Measurements from ENCODE around the gene MAPK8IP2. TPM values are rescaled to one million over a fixed set of nuclear protein-coding genes. Genes with fewer than 3 reads are reported as not detected.

The MAPK8IP2 gene
- total RNA-seq, 4 donors from 2014 or later = 2.1 to 5.4 (median 3.6) TPM

GRCh38 chr22:50561401-50562358 lies 38.9 kb upstream of the MAPK8IP2 start:
- TF ChIP-seq POLR2A (IDR thresholded peaks at IDR 0.05) = no peak
- TF ChIP-seq CTCF (IDR thresholded peaks at IDR 0.05) = no peak
- no peak for DNase-seq (ENCODE audit: low spot score in 2 of 2)
- 72 to 74% methylated on average over 18 to 19 of the region's 34 CpGs for WGBS, 2 donors
- no peak overlapping the region for H3K4me3 ChIP-seq (ENCODE audit: low read depth, poor library complexity, severe bottlenecking)
- intact Hi-C loops (cut with DNase I; ENCODE audit: low total_unique reads) = no loop called here

- peak within 1 kb of the TSS; percentile 29 for H3K4me3 ChIP-seq (ENCODE audit: low read depth, poor library complexity, severe bottlenecking)
- TF ChIP-seq CTCF (IDR thresholded peaks at IDR 0.05) (peak in 1 of 3 donors; percentile 49), POLR2A (IDR thresholded peaks at IDR 0.05) (no peak)
- WGBS, 2 donors = 8% methylated on average over 51 to 57 of the region's 61 CpGs
- peak; percentile 96 to 99 for DNase-seq (ENCODE audit: low spot score in 2 of 2)
- intact Hi-C loops (cut with DNase I; ENCODE audit: low total_unique reads) = no loop called here
Measured at GRCh38 chr22:50562523-50563412, 37.8 kb upstream of the MAPK8IP2 start, which contains the start of gene SYCE3. TSS of gene SYCE3 (minus strand) at chr22:50562919. CDS start at chr22:50556405, 6,514 bp downstream.

GRCh38 chr22:50563413-50564160 lies 37.0 kb upstream of the MAPK8IP2 start:
- TF ChIP-seq CTCF (IDR thresholded peaks at IDR 0.05) (no peak), POLR2A (IDR thresholded peaks at IDR 0.05) (no peak)
- peak overlapping the region; percentile 29 for H3K4me3 ChIP-seq (ENCODE audit: low read depth, poor library complexity, severe bottlenecking)
- WGBS, 2 donors = 19 to 20% methylated on average over 17 of the region's 17 CpGs
- DNase-seq (ENCODE audit: low spot score in 2 of 2) = no peak
- intact Hi-C loops (cut with DNase I; ENCODE audit: low total_unique reads) = no loop called here

- H3K4me3 ChIP-seq (ENCODE audit: low read depth, poor library complexity, severe bottlenecking) = no peak overlapping the region
- TF ChIP-seq CTCF (IDR thresholded peaks at IDR 0.05) = no peak
- no peak for TF ChIP-seq POLR2A (IDR thresholded peaks at IDR 0.05)
- intact Hi-C loops (cut with DNase I; ENCODE audit: low total_unique reads) = no loop called here
- WGBS, 2 donors = 81 to 84% methylated on average over 11 of the region's 11 CpGs
- no peak for DNase-seq (ENCODE audit: low spot score in 2 of 2)
Measured at GRCh38 chr22:50564289-50564688, 36.3 kb upstream of the MAPK8IP2 start.

GRCh38 chr22:50567721-50568252 lies 32.8 kb upstream of the MAPK8IP2 start:
- TF ChIP-seq CTCF (IDR thresholded peaks at IDR 0.05) (no peak), POLR2A (IDR thresholded peaks at IDR 0.05) (no peak)

More at GRCh38 chr22:50567721-50568252, 32.8 kb upstream of the MAPK8IP2 start:
- DNase-seq (ENCODE audit: low spot score in 2 of 2) = no peak
- no peak overlapping the region for H3K4me3 ChIP-seq (ENCODE audit: low read depth, poor library complexity, severe bottlenecking)
- intact Hi-C loops (cut with DNase I; ENCODE audit: low total_unique reads) = no loop called here
- 92 to 94% methylated on average over 7 of the region's 7 CpGs for WGBS, 2 donors
